Adrenal gland (tissue), 12 donors: ENCODE measurements around the gene GRWD1. TPM values are rescaled to one million over a fixed set of nuclear protein-coding genes. Genes with fewer than 3 reads are reported as not detected.

Experiments used
- DNase-seq, 7 donors: peaks; one replicate each; pipeline ENCODE4 v3.0.0-alpha.2; 2019 to 2020
- H3K27ac ChIP-seq, 5 donors: fragments of 200-600 bp; sonication (generic) in 4 of 5; 1 replicate in 3 of 5; 2 replicates in 2 of 5; pipeline versions ENCODE4 v1.5.1 to v1.8.0; 2016 to 2020; ENCODE audit warnings: mild to moderate bottlenecking in 1 of 5
- H3K27me3 ChIP-seq: fragments of 200-600 bp; 2 replicates; pipeline ENCODE4 v1.8.0; 2021
- H3K36me3 ChIP-seq, 2 donors: fragments of 200-600 bp; replicated peaks in 1 of 2; 1 replicate in 1 of 2; 2 replicates in 1 of 2; pipeline versions ENCODE4 v1.5.1 to v1.8.0; 2018 to 2022
- H3K4me1 ChIP-seq, 2 donors: fragments of 200-600 bp; replicated peaks in 1 of 2; 1 replicate in 1 of 2; 2 replicates in 1 of 2; pipeline versions ENCODE4 v1.5.1 to v1.8.0; 2018 to 2021
- H3K4me3 ChIP-seq, 4 donors: fragments of 200-600 bp; sonication (generic) in 3 of 4; one replicate each; pipeline ENCODE4 v1.5.1; 2016 to 2018
- H3K9me3 ChIP-seq, 3 donors: fragments of 200-600 bp; sonication (generic) in 1 of 3; replicated peaks in 1 of 3; 1 replicate in 2 of 3; 2 replicates in 1 of 3; pipeline versions ENCODE4 v1.5.1 to v1.8.0; 2016 to 2021
- POLR2A ChIP-seq, 2 donors: fragments of 450-650 bp; IDR thresholded peaks; one replicate each; pipeline ENCODE4 v1.6.1; 2017; ENCODE audit warnings: antibody characterized with exemption in 2 of 2, mild to moderate bottlenecking in 2 of 2, moderate library complexity in 1 of 2
- WGBS, 4 donors: extraction: QIAGEN DNeasy Blood & Tissue Kit in 2 of 4; methylation state at CpG; one replicate each; pipeline versions ENCODE4 v1.1.5 to v1.1.7; 2013 to 2017; 5-methylcytosine and 5-hydroxymethylcytosine counted together
- intact Hi-C, 2 donors: fragments of 100-400 bp; cut with DNase I; formaldehyde crosslinking; loops; one replicate each; pipeline versions ENCODE4 v1.14.1 to v1.15.0; 2022 to 2023
- polyA plus RNA-seq, 3 donors: library from polyadenylated mRNA; stranded (reverse); fragments of 200-250 nt in 2 of 3; fragments of 350-450 nt in 1 of 3; fragmentation: Illumina TruSeq in 1 of 3; extraction: RNeasy Lipid Tissue Mini Kit (QIAGEN cat#74804) in 1 of 3; gene quantifications; one replicate each; pipeline ENCODE4 v1.2.3, GENCODE V29; 2013 to 2014
- total RNA-seq, 9 donors: library from RNA; depleted of rRNA in 4 of 9; stranded (reverse); fragments of >200 nt in 4 of 9; fragments of 120-200 nt in 1 of 9; fragmentation: NEBNext Ultra II Directional in 1 of 9; extraction: Animal tissue kit (Norgen Biotek cat#: 25700) in 1 of 9; gene quantifications; one replicate each; pipeline versions ENCODE4 v1.1.0 to v1.2.4, GENCODE V29; 2013 to 2023
- TF ChIP-seq, protein P1 (sequence below), 6 experiments: fragments of 450-650 bp in 4 of 6; fragments of 200-600 bp in 2 of 6; sonication (generic) in 1 of 6; IDR thresholded peaks; 1 replicate in 5 of 6; 2 replicates in 1 of 6; pipeline versions ENCODE4 v1.5.1 to v1.8.0; 2016 to 2021; ENCODE audit warnings: antibody characterized with exemption in 6 of 6, mild to moderate bottlenecking in 2 of 6, moderate library complexity in 1 of 6
- donor health status: healthy with polysubstance abuse.
- donor health status: Bipolar disorder and iron deficiency.
- donor health status: DM: yes; HTN: yes; CAD: no.
- donor health status: DM: no; HTN: no; CAD: no.
- donor health status: DM: no; HTN: no; CAD: no.
- donor health status: DM: yes; HTN: yes; CAD: no.

Gene GRWD1
- total and polyA plus RNA-seq, 12 donors, result 6.6 to 48.4 (median 24.0) TPM

DNA sequence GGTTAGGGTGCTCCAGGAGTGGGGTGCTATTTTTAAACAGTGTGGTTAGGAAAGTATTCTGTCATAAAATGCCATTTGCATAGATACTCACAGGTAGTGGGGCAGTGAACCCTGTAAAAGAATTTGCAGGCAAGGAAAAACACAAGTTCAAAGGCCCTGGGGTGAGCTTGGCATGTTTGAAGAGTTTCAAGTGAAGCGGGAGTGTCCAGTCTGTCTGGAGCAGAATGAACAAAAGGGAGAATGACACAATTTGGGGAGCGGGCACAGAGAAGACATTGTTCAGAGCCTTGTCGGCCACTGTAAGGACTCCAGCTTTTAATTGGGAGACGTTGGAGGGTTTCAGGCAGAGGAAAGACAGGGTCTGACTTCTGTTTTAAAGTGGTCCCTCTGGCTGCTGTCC is 2.8 kb downstream of the GRWD1 start:
- H3K9me3 ChIP-seq, result no peaks in the 10 kb centered on the region
- DNase-seq, result no peak
- no peak overlapping the region for H3K27ac ChIP-seq
- TF ChIP-seq POLR2A (IDR thresholded peaks at IDR 0.05), result no peak
- TF ChIP-seq, protein P1, sequence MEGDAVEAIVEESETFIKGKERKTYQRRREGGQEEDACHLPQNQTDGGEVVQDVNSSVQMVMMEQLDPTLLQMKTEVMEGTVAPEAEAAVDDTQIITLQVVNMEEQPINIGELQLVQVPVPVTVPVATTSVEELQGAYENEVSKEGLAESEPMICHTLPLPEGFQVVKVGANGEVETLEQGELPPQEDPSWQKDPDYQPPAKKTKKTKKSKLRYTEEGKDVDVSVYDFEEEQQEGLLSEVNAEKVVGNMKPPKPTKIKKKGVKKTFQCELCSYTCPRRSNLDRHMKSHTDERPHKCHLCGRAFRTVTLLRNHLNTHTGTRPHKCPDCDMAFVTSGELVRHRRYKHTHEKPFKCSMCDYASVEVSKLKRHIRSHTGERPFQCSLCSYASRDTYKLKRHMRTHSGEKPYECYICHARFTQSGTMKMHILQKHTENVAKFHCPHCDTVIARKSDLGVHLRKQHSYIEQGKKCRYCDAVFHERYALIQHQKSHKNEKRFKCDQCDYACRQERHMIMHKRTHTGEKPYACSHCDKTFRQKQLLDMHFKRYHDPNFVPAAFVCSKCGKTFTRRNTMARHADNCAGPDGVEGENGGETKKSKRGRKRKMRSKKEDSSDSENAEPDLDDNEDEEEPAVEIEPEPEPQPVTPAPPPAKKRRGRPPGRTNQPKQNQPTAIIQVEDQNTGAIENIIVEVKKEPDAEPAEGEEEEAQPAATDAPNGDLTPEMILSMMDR (IDR thresholded peaks at IDR 0.05), result no peak
- 79 to 93% (median 91%) methylated on average over 4 of the region's 4 CpGs for WGBS, 4 donors
- H3K36me3 ChIP-seq, result peaks cover 0 to 62% of the 10 kb centered on the region in 2 donors
- intact Hi-C loops, result loop anchor here in 1 of 2 donors (10.0 kb wide), 1 partner anchor 54 kb away; the partner anchor contains the start of genes GRIN2D and KDELR1
- peaks cover 5 to 20% of the 10 kb centered on the region in 2 donors for H3K4me1 ChIP-seq
- peaks cover 5% of the 10 kb centered on the region for H3K27me3 ChIP-seq
- H3K4me3 ChIP-seq, result no peak overlapping the region

DNA sequence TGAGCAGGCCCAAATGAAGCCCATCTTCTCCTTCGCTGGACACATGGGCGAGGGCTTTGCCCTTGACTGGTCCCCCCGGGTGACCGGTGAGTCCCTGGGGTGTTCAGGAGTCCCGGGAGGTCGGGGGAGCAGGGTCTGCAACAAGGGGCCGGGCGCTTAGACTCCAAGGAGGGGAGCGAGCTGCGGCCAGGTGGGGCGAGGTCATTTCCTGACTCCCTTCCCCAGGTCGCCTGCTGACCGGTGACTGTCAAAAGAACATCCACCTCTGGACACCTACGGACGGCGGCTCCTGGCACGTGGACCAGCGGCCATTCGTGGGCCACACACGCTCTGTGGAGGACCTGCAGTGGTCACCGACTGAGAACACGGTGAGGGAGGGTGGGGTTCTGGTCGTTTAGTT is 4.7 kb downstream of the GRWD1 start:
- Histone ChIP-seq H3K9me3 (no peaks in the 10 kb centered on the region), H3K36me3 (peaks cover 0 to 66% of the 10 kb centered on the region in 2 donors), H3K4me3 (no peak overlapping the region), H3K27ac (no peak overlapping the region), H3K4me1 (peaks cover 5 to 6% of the 10 kb centered on the region in 2 donors), H3K27me3 (no peaks in the 10 kb centered on the region)
- intact Hi-C loops, result no loop called here
- no peak for DNase-seq
- TF ChIP-seq, protein P1 (IDR thresholded peaks at IDR 0.05), result no peak
- TF ChIP-seq POLR2A (IDR thresholded peaks at IDR 0.05), result no peak
- WGBS, 4 donors, result 92 to 95% (median 94%) methylated on average over 13 to 23 of the region's 23 CpGs

DNA sequence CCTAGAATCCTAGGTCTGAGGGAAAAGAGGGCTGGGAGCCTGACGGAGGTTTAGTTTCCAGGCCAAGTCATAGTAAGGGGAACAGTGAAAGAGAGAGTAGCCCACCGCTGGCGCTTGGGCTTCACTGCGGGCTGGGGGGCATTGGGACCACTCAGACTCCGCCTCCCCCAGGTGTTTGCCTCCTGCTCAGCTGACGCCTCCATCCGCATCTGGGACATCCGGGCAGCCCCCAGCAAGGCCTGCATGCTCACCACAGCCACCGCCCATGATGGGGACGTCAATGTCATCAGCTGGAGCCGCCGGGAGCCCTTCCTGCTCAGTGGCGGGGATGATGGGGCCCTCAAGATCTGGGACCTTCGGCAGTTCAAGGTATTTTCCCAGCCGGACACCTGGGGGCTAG is 5.1 kb downstream of the GRWD1 start:
- WGBS, 4 donors, result 91 to 95% (median 93%) methylated on average over 11 to 15 of the region's 15 CpGs
- Histone ChIP-seq H3K36me3 (peaks cover 0 to 70% of the 10 kb centered on the region in 2 donors), H3K9me3 (no peaks in the 10 kb centered on the region), H3K4me3 (no peak overlapping the region), H3K4me1 (peaks cover 5 to 6% of the 10 kb centered on the region in 2 donors), H3K27ac (no peak overlapping the region), H3K27me3 (no peaks in the 10 kb centered on the region)
- intact Hi-C loops, result no loop called here
- DNase-seq, result no peak
- TF ChIP-seq POLR2A (IDR thresholded peaks at IDR 0.05), result no peak
- TF ChIP-seq, protein P1 (IDR thresholded peaks at IDR 0.05), result no peak

DNA sequence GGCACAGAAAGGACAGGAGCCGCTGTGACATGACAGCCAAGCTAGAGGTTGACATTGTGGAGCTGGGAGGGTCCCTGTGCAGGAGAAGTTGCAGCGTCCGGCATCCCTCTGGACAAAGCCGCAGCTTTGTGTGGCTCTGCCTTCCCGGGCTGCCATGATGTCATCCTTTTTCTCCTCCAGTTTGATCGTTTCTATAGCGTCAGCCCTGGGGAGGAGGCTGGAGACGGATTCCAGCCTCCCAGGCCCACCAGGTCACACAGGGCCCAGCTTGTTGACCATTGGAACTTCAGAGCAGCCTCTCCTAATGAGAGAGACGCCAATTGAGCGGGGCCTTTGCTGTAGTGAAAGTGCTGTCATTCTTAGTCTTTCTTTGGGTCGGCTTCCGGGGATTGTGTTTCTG is 5.8 kb downstream of the GRWD1 start:
- no peak overlapping the region for H3K4me3 ChIP-seq
- no peak for DNase-seq
- no peak overlapping the region for H3K27ac ChIP-seq
- intact Hi-C loops, result no loop called here
- peaks cover under 1% of the 10 kb centered on the region in 2 donors for H3K4me1 ChIP-seq
- TF ChIP-seq, protein P1 (IDR thresholded peaks at IDR 0.05), result no peak
- TF ChIP-seq POLR2A (IDR thresholded peaks at IDR 0.05), result no peak
- WGBS, 4 donors, result 90 to 96% (median 91%) methylated on average over 7 to 12 of the region's 12 CpGs
- H3K27me3 ChIP-seq, result no peaks in the 10 kb centered on the region
- H3K36me3 ChIP-seq, result peaks cover 0 to 75% of the 10 kb centered on the region in 2 donors
- H3K9me3 ChIP-seq, result no peaks in the 10 kb centered on the region
